ENCODE measurements around the gene KRTAP10-5.

- TF ChIP-seq POLR2A (IDR thresholded peaks at IDR 0.05) (no peak), CTCF (IDR thresholded peaks at IDR 0.05) (no peak)
Observed at GRCh38 chr21:44557491-44558328, 22.7 kb downstream of the KRTAP10-5 start.

Data from adrenal gland (tissue), 5 donors.